ENCODE measurements around the gene KRTAP10-9.

- TF ChIP-seq, protein P1, sequence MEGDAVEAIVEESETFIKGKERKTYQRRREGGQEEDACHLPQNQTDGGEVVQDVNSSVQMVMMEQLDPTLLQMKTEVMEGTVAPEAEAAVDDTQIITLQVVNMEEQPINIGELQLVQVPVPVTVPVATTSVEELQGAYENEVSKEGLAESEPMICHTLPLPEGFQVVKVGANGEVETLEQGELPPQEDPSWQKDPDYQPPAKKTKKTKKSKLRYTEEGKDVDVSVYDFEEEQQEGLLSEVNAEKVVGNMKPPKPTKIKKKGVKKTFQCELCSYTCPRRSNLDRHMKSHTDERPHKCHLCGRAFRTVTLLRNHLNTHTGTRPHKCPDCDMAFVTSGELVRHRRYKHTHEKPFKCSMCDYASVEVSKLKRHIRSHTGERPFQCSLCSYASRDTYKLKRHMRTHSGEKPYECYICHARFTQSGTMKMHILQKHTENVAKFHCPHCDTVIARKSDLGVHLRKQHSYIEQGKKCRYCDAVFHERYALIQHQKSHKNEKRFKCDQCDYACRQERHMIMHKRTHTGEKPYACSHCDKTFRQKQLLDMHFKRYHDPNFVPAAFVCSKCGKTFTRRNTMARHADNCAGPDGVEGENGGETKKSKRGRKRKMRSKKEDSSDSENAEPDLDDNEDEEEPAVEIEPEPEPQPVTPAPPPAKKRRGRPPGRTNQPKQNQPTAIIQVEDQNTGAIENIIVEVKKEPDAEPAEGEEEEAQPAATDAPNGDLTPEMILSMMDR (IDR thresholded peaks at IDR 0.05; ENCODE audit: insufficient read depth, low read depth, low read length): no peak
- no peak for TF ChIP-seq EZH2 (IDR thresholded peaks at IDR 0.05; ENCODE audit: insufficient read depth, low read length)
Measured at GRCh38 chr21:44636209-44637017, 9.5 kb downstream of the KRTAP10-9 start.

Measured in astrocyte (in vitro differentiated cells and primary cell).